ENCODE measurements around the gene SH2B2.

GRCh38 chr7:102319671-102320070 lies 33.0 kb downstream of the SH2B2 start:
- no peak for TF ChIP-seq RARB (CRISPR knock-in tag; IDR thresholded peaks at IDR 0.05)
- no peak for TF ChIP-seq ZFP3 (CRISPR knock-in tag; IDR thresholded peaks at IDR 0.05)
- TF ChIP-seq ISL1 (CRISPR knock-in tag; IDR thresholded peaks at IDR 0.05), result no peak
- no peak for TF ChIP-seq PATZ1 (CRISPR knock-in tag; IDR thresholded peaks at IDR 0.05; ENCODE audit: borderline replicate concordance)
- TF ChIP-seq TCF4 (CRISPR knock-in tag; IDR thresholded peaks at IDR 0.05; ENCODE audit: borderline replicate concordance), result no peak
- TF ChIP-seq, protein P1, sequence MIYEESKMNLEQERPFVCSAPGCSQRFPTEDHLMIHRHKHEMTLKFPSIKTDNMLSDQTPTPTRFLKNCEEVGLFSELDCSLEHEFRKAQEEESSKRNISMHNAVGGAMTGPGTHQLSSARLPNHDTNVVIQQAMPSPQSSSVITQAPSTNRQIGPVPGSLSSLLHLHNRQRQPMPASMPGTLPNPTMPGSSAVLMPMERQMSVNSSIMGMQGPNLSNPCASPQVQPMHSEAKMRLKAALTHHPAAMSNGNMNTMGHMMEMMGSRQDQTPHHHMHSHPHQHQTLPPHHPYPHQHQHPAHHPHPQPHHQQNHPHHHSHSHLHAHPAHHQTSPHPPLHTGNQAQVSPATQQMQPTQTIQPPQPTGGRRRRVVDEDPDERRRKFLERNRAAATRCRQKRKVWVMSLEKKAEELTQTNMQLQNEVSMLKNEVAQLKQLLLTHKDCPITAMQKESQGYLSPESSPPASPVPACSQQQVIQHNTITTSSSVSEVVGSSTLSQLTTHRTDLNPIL (CRISPR knock-in tag; IDR thresholded peaks at IDR 0.05; ENCODE audit: low read depth), result no peak
- TF ChIP-seq SNAI2 (CRISPR knock-in tag; IDR thresholded peaks at IDR 0.05), result no peak
- TF ChIP-seq, protein P2, sequence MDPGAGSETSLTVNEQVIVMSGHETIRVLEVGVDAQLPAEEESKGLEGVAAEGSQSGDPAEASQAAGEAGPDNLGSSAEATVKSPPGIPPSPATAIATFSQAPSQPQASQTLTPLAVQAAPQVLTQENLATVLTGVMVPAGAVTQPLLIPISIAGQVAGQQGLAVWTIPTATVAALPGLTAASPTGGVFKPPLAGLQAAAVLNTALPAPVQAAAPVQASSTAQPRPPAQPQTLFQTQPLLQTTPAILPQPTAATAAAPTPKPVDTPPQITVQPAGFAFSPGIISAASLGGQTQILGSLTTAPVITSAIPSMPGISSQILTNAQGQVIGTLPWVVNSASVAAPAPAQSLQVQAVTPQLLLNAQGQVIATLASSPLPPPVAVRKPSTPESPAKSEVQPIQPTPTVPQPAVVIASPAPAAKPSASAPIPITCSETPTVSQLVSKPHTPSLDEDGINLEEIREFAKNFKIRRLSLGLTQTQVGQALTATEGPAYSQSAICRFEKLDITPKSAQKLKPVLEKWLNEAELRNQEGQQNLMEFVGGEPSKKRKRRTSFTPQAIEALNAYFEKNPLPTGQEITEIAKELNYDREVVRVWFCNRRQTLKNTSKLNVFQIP (CRISPR knock-in tag; IDR thresholded peaks at IDR 0.05; ENCODE audit: borderline replicate concordance, low read depth), result no peak
- TF ChIP-seq ZNF70 (CRISPR knock-in tag; IDR thresholded peaks at IDR 0.05), result no peak
- TF ChIP-seq, protein P3, sequence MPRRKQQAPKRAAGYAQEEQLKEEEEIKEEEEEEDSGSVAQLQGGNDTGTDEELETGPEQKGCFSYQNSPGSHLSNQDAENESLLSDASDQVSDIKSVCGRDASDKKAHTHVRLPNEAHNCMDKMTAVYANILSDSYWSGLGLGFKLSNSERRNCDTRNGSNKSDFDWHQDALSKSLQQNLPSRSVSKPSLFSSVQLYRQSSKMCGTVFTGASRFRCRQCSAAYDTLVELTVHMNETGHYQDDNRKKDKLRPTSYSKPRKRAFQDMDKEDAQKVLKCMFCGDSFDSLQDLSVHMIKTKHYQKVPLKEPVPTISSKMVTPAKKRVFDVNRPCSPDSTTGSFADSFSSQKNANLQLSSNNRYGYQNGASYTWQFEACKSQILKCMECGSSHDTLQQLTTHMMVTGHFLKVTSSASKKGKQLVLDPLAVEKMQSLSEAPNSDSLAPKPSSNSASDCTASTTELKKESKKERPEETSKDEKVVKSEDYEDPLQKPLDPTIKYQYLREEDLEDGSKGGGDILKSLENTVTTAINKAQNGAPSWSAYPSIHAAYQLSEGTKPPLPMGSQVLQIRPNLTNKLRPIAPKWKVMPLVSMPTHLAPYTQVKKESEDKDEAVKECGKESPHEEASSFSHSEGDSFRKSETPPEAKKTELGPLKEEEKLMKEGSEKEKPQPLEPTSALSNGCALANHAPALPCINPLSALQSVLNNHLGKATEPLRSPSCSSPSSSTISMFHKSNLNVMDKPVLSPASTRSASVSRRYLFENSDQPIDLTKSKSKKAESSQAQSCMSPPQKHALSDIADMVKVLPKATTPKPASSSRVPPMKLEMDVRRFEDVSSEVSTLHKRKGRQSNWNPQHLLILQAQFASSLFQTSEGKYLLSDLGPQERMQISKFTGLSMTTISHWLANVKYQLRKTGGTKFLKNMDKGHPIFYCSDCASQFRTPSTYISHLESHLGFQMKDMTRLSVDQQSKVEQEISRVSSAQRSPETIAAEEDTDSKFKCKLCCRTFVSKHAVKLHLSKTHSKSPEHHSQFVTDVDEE (CRISPR knock-in tag; IDR thresholded peaks at IDR 0.05), result no peak
- TF ChIP-seq OSR1 (CRISPR knock-in tag; IDR thresholded peaks at IDR 0.05), result no peak
- TF ChIP-seq, protein P4, sequence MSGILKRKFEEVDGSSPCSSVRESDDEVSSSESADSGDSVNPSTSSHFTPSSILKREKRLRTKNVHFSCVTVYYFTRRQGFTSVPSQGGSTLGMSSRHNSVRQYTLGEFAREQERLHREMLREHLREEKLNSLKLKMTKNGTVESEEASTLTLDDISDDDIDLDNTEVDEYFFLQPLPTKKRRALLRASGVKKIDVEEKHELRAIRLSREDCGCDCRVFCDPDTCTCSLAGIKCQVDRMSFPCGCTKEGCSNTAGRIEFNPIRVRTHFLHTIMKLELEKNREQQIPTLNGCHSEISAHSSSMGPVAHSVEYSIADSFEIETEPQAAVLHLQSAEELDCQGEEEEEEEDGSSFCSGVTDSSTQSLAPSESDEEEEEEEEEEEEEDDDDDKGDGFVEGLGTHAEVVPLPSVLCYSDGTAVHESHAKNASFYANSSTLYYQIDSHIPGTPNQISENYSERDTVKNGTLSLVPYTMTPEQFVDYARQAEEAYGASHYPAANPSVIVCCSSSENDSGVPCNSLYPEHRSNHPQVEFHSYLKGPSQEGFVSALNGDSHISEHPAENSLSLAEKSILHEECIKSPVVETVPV (CRISPR knock-in tag; IDR thresholded peaks at IDR 0.05), result no peak
- TF ChIP-seq ZNF565 (CRISPR knock-in tag; conservative IDR thresholded peaks at IDR 0.05; ENCODE audit: low read depth), result no peak
